ENCODE data around the gene GIMAP5.

GRCh38 chr7:150734254-150734653 is 3.0 kb upstream of the GIMAP5 start:
- TF ChIP-seq CTCF (IDR thresholded peaks at IDR 0.05; ENCODE audit: borderline replicate concordance, extremely low read depth, low read length, poor library complexity, severe bottlenecking): no peak
- no peak for TF ChIP-seq EZH2 (IDR thresholded peaks at IDR 0.05; ENCODE audit: borderline replicate concordance, low read depth, low read length, severe bottlenecking)

Measured in DND-41 (cell line).